Stomach (tissue), 9 donors: ENCODE measurements around the gene MAST4. TPM values are rescaled to one million over a fixed set of nuclear protein-coding genes. Genes with fewer than 3 reads are reported as not detected.

Experiments
- DNase-seq, 2 donors: peaks; one replicate each; pipeline versions ENCODE4 v3.0.0 to v3.0.0-alpha.2; 2013 to 2019
- H3K27ac ChIP-seq, 5 donors: fragments of 200-600 bp in 4 of 5; sonication (generic) in 4 of 5; one replicate each; pipeline ENCODE4 v1.5.1; 2013 to 2019; ENCODE audit warnings: mild to moderate bottlenecking in 1 of 5, moderate library complexity in 1 of 5
- H3K27me3 ChIP-seq, 3 donors: fragments of 200-600 bp; sonication (generic); one replicate each; pipeline ENCODE4 v1.5.1; 2017 to 2019; ENCODE audit warnings: mixed run types in 1 of 3
- H3K36me3 ChIP-seq, 4 donors: fragments of 200-600 bp; sonication (generic); 1 replicate in 3 of 4; 2 replicates in 1 of 4; pipeline ENCODE4 v1.5.1; 2016 to 2019
- H3K4me1 ChIP-seq, 4 donors: fragments of 200-600 bp; sonication (generic); one replicate each; pipeline ENCODE4 v1.5.1; 2016 to 2019
- H3K4me3 ChIP-seq, 4 donors: fragments of 200-600 bp; sonication (generic) in 3 of 4; one replicate each; pipeline ENCODE4 v1.5.1; 2016 to 2019; ENCODE audit warnings: mild to moderate bottlenecking in 1 of 4
- H3K9me3 ChIP-seq, 4 donors: fragments of 200-600 bp; sonication (generic); one replicate each; pipeline ENCODE4 v1.5.1; 2016 to 2019
- EP300 ChIP-seq: sonication (generic); formaldehyde crosslinking; IDR thresholded peaks from one replicate; pipeline ENCODE4 v1.6.1; 2017; ENCODE audit warnings: antibody characterized with exemption
- POLR2A ChIP-seq, 4 donors: fragments of 450-650 bp; IDR thresholded peaks; one replicate each; pipeline ENCODE4 v1.6.1; 2016; ENCODE audit warnings: antibody characterized with exemption in 4 of 4, control low read depth in 2 of 4, mild to moderate bottlenecking in 1 of 4, moderate library complexity in 1 of 4
- POLR2AphosphoS5 ChIP-seq, 3 donors: sonication (generic); formaldehyde crosslinking; IDR thresholded peaks; one replicate each; pipeline ENCODE4 v1.6.1; 2016; ENCODE audit warnings: antibody characterized with exemption in 3 of 3
- WGBS, 5 donors: extraction: QIAGEN DNeasy Blood & Tissue Kit in 3 of 5; methylation state at CpG; one replicate each; pipeline versions ENCODE4 v1.1.5 to v1.1.7; 2013 to 2018; 5-methylcytosine and 5-hydroxymethylcytosine counted together
- intact Hi-C: fragments of 100-400 bp; cut with DNase I; formaldehyde crosslinking; loops from one replicate; pipeline ENCODE4 v1.15.1; 2023; ENCODE audit warnings: low total_unique reads
- polyA plus RNA-seq, 3 donors: library from polyadenylated mRNA; stranded (reverse); fragments of 200-250 nt; gene quantifications; one replicate each; pipeline ENCODE4 v1.2.3, GENCODE V29; 2013
- total RNA-seq, 5 donors: library from RNA; depleted of rRNA; stranded (reverse); fragments of >200 nt; gene quantifications; one replicate each; pipeline versions ENCODE4 v1.1.0 to v1.2.3, GENCODE V29; 2014 to 2016
- TF ChIP-seq, protein P1 (sequence below), 7 experiments: fragments of 450-650 bp in 4 of 7; fragments of 200-600 bp in 3 of 7; sonication (generic) in 3 of 7; IDR thresholded peaks; one replicate each; pipeline ENCODE4 v1.5.1; 2016 to 2019; ENCODE audit warnings: antibody characterized with exemption in 7 of 7, control low read depth in 2 of 7, mild to moderate bottlenecking in 1 of 7
- donor health status: healthy with polysubstance abuse.
- donor health status: Bipolar disorder and iron deficiency.
- donor health status: healthy.

The MAST4 gene
- total and polyA plus RNA-seq, 8 donors, result 1.5 to 52.5 (median 32.1) TPM

DNA sequence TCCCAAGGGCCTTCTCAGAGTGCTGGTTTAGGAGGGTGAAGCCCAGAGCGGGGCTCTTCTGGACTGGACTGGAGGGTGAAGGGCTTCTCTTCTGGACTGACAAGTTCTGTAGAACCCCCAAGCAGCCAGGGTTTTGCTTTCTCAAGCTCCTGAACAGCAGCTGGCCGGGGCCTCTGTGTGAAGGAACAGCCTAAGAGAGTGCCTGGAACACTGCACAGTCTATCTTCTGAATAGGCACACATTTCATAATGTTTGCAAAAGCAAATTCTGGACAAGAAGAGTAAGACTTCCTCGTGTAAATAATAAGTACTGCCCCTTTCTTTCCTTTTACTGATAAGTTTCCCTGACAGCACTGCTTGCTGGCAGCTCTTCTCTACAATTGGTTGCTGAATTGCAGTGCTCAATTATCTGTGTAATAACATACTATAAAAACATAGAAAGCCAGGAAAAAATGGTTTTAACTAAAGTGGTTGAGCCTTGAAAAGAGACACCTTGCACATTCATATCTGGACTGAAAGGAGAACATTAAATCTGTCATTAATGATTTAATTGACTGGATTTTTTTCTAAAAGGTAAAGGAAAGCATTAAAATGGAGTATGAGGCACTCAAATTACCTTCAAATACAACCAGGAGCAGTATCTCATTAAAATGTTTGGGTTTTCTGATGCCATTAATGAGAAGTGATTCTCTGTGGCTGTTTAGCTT, 20.5 kb downstream of the MAST4 start:
- no peak for DNase-seq
- no peaks in the 10 kb centered on the region for H3K27me3 ChIP-seq
- H3K36me3 ChIP-seq, result no peaks in the 10 kb centered on the region
- H3K27ac ChIP-seq, result no peak overlapping the region
- no peak overlapping the region for H3K4me3 ChIP-seq
- intact Hi-C loops, result no loop called here
- WGBS, 5 donors, result 37 to 49% (median 43%) methylated on average over 3 of the region's 3 CpGs
- H3K4me1 ChIP-seq, result peaks cover 0 to 12% (median 0%) of the 10 kb centered on the region in 4 donors
- no peaks in the 10 kb centered on the region for H3K9me3 ChIP-seq
- TF ChIP-seq POLR2A (IDR thresholded peaks at IDR 0.05), result no peak
- TF ChIP-seq, protein P1, sequence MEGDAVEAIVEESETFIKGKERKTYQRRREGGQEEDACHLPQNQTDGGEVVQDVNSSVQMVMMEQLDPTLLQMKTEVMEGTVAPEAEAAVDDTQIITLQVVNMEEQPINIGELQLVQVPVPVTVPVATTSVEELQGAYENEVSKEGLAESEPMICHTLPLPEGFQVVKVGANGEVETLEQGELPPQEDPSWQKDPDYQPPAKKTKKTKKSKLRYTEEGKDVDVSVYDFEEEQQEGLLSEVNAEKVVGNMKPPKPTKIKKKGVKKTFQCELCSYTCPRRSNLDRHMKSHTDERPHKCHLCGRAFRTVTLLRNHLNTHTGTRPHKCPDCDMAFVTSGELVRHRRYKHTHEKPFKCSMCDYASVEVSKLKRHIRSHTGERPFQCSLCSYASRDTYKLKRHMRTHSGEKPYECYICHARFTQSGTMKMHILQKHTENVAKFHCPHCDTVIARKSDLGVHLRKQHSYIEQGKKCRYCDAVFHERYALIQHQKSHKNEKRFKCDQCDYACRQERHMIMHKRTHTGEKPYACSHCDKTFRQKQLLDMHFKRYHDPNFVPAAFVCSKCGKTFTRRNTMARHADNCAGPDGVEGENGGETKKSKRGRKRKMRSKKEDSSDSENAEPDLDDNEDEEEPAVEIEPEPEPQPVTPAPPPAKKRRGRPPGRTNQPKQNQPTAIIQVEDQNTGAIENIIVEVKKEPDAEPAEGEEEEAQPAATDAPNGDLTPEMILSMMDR (IDR thresholded peaks at IDR 0.05), result no peak
- no peak for TF ChIP-seq EP300
- TF ChIP-seq POLR2AphosphoS5 (IDR thresholded peaks at IDR 0.05), result no peak

DNA sequence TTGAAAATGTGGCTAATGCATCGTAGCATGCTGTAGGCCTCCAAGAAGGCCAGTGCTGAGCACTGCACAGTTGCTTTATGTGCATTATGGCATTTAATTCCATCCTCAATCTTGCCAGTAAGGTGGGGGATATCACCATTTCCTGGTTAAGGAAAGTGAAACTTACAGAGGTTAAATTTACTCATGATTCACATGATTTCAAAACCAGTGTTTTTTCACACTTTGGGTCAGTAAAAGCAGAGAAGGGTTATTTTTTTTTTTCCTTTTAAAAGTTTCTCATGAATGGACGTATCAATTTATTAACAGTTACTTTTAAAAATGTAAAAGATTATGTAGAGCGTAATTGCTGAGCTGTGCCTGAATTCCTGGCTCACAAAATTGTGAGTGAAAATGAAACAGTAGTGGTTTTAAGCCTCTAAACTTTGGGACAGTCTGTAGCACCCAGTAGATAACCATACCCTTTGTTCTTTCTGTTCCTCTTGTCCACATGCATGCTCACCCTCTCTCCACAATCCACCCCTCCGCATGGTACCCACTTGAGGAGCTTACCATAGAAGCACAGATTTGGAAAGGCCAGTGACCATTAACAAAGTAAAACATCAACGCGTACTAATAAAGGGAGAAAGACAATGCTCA, 21.2 kb downstream of the MAST4 start:
- Histone ChIP-seq H3K27ac (no peak overlapping the region), H3K4me1 (peaks cover 0 to 12% (median 0%) of the 10 kb centered on the region in 4 donors), H3K4me3 (no peak overlapping the region), H3K27me3 (no peaks in the 10 kb centered on the region), H3K9me3 (no peaks in the 10 kb centered on the region), H3K36me3 (no peaks in the 10 kb centered on the region)
- TF ChIP-seq EP300 (no peak), POLR2AphosphoS5 (IDR thresholded peaks at IDR 0.05) (no peak), POLR2A (IDR thresholded peaks at IDR 0.05) (no peak)
- TF ChIP-seq, protein P1 (IDR thresholded peaks at IDR 0.05), result no peak
- intact Hi-C loops, result no loop called here
- WGBS, 5 donors, result 77 to 97% (median 90%) methylated on average over 6 of the region's 6 CpGs
- DNase-seq, result no peak

DNA sequence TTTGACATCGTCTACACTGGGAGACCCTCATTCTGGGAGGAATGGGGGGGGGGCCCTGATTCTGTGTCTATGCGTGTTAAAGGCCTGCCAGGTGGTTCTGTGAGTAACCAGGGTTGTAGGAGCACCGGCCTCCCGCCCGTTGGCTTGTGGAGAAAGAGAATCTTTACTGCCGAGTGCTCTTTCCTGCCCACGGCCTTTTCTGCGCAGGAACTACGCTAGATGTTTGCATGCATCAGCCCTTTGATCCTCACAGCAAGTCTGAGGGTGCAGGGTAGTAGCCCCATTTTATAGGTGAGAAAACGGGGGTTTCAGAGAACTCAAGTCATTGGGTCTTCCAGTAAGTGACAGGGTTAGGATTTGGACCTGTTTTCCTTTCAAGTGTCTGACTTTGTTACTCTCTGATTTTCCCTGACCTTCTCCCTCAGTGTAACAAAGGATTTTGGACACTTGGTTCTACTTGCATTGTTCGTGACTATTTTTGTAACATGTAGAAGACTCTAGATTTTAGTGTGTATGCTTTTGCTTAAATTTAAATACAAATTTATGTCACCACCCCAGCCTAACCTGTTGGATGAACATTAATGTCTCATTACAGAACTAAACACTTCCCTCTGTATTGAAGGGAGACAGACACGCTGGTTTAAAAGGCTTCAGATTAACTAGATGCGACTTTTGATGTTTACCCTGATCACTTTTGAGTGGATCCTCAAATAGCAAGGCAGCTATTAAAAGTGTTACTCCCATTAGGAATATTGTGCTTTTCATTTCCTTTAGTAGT, 22.0 kb downstream of the MAST4 start:
- Histone ChIP-seq H3K36me3 (no peaks in the 10 kb centered on the region), H3K4me1 (peaks cover 0 to 12% (median 0%) of the 10 kb centered on the region in 4 donors), H3K27ac (no peak overlapping the region), H3K9me3 (no peaks in the 10 kb centered on the region), H3K27me3 (no peaks in the 10 kb centered on the region), H3K4me3 (no peak overlapping the region)
- 81 to 89% (median 85%) methylated on average over 13 of the region's 13 CpGs for WGBS, 5 donors
- intact Hi-C loops, result no loop called here
- DNase-seq, result no peak
- TF ChIP-seq, protein P1 (IDR thresholded peaks at IDR 0.05), result no peak
- no peak for TF ChIP-seq POLR2A (IDR thresholded peaks at IDR 0.05)
- TF ChIP-seq EP300, result no peak
- TF ChIP-seq POLR2AphosphoS5 (IDR thresholded peaks at IDR 0.05), result no peak

DNA sequence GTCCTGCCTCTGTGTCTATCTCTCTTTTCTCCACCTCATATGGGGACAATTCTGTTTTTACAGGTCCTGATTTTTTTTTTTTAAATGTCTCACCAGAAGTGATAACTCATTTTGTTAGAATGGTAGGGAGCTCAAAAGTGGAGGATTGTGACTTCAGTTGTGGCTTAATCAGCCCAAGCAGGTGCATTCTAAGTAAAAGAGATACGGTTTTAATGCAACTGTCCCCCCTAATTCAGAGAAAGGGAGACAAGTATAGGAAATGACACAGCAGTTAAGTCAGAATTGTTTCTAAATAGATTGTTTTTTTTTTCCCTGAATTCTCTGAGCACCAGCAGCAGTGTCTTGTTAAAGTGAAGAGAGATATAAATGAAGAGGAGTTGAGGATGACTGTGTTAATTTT, 24.5 kb downstream of the MAST4 start:
- no peaks in the 10 kb centered on the region for H3K27me3 ChIP-seq
- no peak for TF ChIP-seq POLR2A (IDR thresholded peaks at IDR 0.05)
- TF ChIP-seq, protein P1 (IDR thresholded peaks at IDR 0.05), result no peak
- peaks cover 0 to 12% (median 0%) of the 10 kb centered on the region in 4 donors for H3K4me1 ChIP-seq
- no peaks in the 10 kb centered on the region for H3K36me3 ChIP-seq
- no peak overlapping the region for H3K27ac ChIP-seq
- no peaks in the 10 kb centered on the region for H3K9me3 ChIP-seq
- DNase-seq, result no peak
- intact Hi-C loops, result no loop called here
- WGBS, 5 donors, result 65 to 76% (median 67%) methylated on average over 1 of the region's 1 CpG
- no peak overlapping the region for H3K4me3 ChIP-seq
